ENCODE data around the gene IL1RN. TPM values are rescaled to one million over a fixed set of nuclear protein-coding genes. Genes with fewer than 3 reads are reported as not detected.
A peak's percentile ranks its signal among the peaks of the same experiment; 100 is the strongest.

The IL1RN gene
- total and polyA plus RNA-seq, 2 of the 13 experiments (the other 11 are each of a cell fraction or from before 2014, with no cell fraction given): 21.2 to 101 TPM

DNA sequence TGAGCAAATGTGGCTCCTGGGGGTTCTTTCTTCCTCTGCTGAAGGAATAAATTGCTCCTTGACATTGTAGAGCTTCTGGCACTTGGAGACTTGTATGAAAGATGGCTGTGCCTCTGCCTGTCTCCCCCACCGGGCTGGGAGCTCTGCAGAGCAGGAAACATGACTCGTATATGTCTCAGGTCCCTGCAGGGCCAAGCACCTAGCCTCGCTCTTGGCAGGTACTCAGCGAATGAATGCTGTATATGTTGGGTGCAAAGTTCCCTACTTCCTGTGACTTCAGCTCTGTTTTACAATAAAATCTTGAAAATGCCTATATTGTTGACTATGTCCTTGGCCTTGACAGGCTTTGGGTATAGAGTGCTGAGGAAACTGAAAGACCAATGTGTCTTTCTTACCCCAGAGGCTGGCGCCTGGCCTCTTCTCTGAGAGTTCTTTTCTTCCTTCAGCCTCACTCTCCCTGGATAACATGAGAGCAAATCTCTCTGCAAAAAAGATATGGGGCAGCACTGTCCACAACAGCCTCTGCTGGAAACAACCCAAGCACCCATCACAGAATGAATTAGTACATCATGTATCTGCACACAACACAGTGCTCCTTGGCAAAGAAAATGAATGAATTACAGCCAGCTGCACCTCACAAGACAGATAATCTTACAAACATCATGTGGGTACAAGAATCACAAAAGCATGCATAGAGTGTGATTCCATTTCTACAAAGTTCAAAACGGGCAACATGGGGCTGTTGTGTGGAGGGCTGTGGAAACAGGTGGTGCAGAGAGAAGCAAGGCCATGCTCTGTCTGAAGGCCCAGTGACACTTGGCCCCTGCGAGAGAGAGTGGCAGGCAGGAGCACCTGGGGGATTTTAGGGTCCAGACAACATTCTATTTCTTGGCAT lies 6.6 kb downstream of the IL1RN start (continued):
- no peak for TF ChIP-seq KAT2B (IDR thresholded peaks at IDR 0.05; ENCODE audit: borderline replicate concordance, low read depth, low read length)
- 0 out of 2 replicates have a peak, but pooled peaks have one; percentile 38 for TF ChIP-seq ZNF782 (CRISPR knock-in tag; IDR thresholded peaks at IDR 0.05; ENCODE audit: borderline replicate concordance)
- no peak for TF ChIP-seq ZFP36L1 (CRISPR knock-in tag; IDR thresholded peaks at IDR 0.05)
- TF ChIP-seq DBP (CRISPR knock-in tag; IDR thresholded peaks at IDR 0.05; ENCODE audit: not compliant biosample characterization): no peak
- TF ChIP-seq, protein P1, sequence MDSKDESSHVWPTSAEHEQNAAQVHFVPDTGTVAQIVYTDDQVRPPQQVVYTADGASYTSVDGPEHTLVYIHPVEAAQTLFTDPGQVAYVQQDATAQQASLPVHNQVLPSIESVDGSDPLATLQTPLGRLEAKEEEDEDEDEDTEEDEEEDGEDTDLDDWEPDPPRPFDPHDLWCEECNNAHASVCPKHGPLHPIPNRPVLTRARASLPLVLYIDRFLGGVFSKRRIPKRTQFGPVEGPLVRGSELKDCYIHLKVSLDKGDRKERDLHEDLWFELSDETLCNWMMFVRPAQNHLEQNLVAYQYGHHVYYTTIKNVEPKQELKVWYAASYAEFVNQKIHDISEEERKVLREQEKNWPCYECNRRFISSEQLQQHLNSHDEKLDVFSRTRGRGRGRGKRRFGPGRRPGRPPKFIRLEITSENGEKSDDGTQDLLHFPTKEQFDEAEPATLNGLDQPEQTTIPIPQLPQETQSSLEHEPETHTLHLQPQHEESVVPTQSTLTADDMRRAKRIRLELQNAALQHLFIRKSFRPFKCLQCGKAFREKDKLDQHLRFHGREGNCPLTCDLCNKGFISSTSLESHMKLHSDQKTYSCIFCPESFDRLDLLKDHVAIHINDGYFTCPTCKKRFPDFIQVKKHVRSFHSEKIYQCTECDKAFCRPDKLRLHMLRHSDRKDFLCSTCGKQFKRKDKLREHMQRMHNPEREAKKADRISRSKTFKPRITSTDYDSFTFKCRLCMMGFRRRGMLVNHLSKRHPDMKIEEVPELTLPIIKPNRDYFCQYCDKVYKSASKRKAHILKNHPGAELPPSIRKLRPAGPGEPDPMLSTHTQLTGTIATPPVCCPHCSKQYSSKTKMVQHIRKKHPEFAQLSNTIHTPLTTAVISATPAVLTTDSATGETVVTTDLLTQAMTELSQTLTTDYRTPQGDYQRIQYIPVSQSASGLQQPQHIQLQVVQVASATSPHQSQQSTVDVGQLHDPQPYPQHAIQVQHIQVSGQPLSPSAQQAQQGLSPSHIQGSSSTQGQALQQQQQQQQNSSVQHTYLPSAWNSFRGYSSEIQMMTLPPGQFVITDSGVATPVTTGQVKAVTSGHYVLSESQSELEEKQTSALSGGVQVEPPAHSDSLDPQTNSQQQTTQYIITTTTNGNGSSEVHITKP (CRISPR knock-in tag; IDR thresholded peaks at IDR 0.05; ENCODE audit: low read depth): no peak
- TF ChIP-seq HOXA5 (CRISPR knock-in tag; IDR thresholded peaks at IDR 0.05): 0 out of 2 replicates have a peak, but pooled peaks have one; percentile 39
- TF ChIP-seq FOSL2 (CRISPR knock-in tag; IDR thresholded peaks at IDR 0.05): peak; percentile 45; the same call in 1 of the 2 replicates
- no peak for TF ChIP-seq ZKSCAN1 (IDR thresholded peaks at IDR 0.05; ENCODE audit: low read length)
- no peak for TF ChIP-seq HINFP (CRISPR knock-in tag; IDR thresholded peaks at IDR 0.05; ENCODE audit: low read depth)
- 0 out of 2 replicates have a peak, but pooled peaks have one; percentile 13 for TF ChIP-seq HDAC1 (CRISPR knock-in tag; IDR thresholded peaks at IDR 0.05)
- TF ChIP-seq, protein P2, sequence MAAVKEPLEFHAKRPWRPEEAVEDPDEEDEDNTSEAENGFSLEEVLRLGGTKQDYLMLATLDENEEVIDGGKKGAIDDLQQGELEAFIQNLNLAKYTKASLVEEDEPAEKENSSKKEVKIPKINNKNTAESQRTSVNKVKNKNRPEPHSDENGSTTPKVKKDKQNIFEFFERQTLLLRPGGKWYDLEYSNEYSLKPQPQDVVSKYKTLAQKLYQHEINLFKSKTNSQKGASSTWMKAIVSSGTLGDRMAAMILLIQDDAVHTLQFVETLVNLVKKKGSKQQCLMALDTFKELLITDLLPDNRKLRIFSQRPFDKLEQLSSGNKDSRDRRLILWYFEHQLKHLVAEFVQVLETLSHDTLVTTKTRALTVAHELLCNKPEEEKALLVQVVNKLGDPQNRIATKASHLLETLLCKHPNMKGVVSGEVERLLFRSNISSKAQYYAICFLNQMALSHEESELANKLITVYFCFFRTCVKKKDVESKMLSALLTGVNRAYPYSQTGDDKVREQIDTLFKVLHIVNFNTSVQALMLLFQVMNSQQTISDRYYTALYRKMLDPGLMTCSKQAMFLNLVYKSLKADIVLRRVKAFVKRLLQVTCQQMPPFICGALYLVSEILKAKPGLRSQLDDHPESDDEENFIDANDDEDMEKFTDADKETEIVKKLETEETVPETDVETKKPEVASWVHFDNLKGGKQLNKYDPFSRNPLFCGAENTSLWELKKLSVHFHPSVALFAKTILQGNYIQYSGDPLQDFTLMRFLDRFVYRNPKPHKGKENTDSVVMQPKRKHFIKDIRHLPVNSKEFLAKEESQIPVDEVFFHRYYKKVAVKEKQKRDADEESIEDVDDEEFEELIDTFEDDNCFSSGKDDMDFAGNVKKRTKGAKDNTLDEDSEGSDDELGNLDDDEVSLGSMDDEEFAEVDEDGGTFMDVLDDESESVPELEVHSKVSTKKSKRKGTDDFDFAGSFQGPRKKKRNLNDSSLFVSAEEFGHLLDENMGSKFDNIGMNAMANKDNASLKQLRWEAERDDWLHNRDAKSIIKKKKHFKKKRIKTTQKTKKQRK (IDR thresholded peaks at IDR 0.05; ENCODE audit: low read length): no peak
- TF ChIP-seq TARDBP (CRISPR knock-in tag; IDR thresholded peaks at IDR 0.05): 0 out of 2 replicates have a peak, but pooled peaks have one; percentile 12
- TF ChIP-seq ZC3H13 (CRISPR knock-in tag; IDR thresholded peaks at IDR 0.05): peak; percentile 90; the same call in 1 of the 2 replicates
- TF ChIP-seq, protein P3, sequence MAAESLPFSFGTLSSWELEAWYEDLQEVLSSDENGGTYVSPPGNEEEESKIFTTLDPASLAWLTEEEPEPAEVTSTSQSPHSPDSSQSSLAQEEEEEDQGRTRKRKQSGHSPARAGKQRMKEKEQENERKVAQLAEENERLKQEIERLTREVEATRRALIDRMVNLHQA (CRISPR knock-in tag; IDR thresholded peaks at IDR 0.05): no peak
- no peak for TF ChIP-seq REPIN1 (CRISPR knock-in tag; IDR thresholded peaks at IDR 0.05; ENCODE audit: borderline replicate concordance, low read depth)
- 0 out of 2 replicates have a peak, but pooled peaks have one; percentile 21 for TF ChIP-seq ZNF709 (CRISPR knock-in tag; IDR thresholded peaks at IDR 0.05)
- TF ChIP-seq PAF1 (CRISPR knock-in tag; IDR thresholded peaks at IDR 0.05): peak; percentile 83; the same call in 1 of the 2 replicates
- TF ChIP-seq SKI (IDR thresholded peaks at IDR 0.05; ENCODE audit: partially characterized antibody): no peak
- no peak for TF ChIP-seq ZNF567 (CRISPR knock-in tag; IDR thresholded peaks at IDR 0.05; ENCODE audit: borderline replicate concordance)
